Thymus (tissue), 11 donors: ENCODE results near the gene RAD51B. TPM values are rescaled to one million over a fixed set of nuclear protein-coding genes. Genes with fewer than 3 reads are reported as not detected.

Experiments used
- DNase-seq, 9 donors: peaks; one replicate each; pipeline ENCODE4 v3.0.0-alpha.2; 2013; ENCODE audit warnings: low spot score in 9 of 9, low read depth in 6 of 9, missing footprints in 1 of 9
- H3K27ac ChIP-seq, 2 donors: one replicate each; pipeline ENCODE4 v1.5.1; 2013; ENCODE audit warnings: control low read depth in 1 of 2, low read depth in 1 of 2, low read length in 1 of 2, mild to moderate bottlenecking in 1 of 2, moderate library complexity in 1 of 2
- H3K27me3 ChIP-seq, 2 donors: one replicate each; pipeline ENCODE4 v1.5.1; 2013; ENCODE audit warnings: low read length in 1 of 2; ENCODE audit not compliant: control insufficient read depth in 2 of 2, insufficient read depth in 1 of 2
- H3K36me3 ChIP-seq, 2 donors: one replicate each; pipeline ENCODE4 v1.5.1; 2013; ENCODE audit warnings: low read length in 1 of 2, mild to moderate bottlenecking in 1 of 2, moderate library complexity in 1 of 2; ENCODE audit not compliant: control insufficient read depth in 2 of 2, insufficient read depth in 2 of 2
- H3K4me1 ChIP-seq, 2 donors: one replicate each; pipeline ENCODE4 v1.5.1; 2013; ENCODE audit warnings: low read length in 2 of 2; ENCODE audit not compliant: control insufficient read depth in 2 of 2, insufficient read depth in 2 of 2
- H3K4me3 ChIP-seq, 2 donors: one replicate each; pipeline ENCODE4 v1.5.1; 2013; ENCODE audit warnings: low read length in 2 of 2, control low read depth in 1 of 2, mild to moderate bottlenecking in 1 of 2
- H3K9me3 ChIP-seq, 2 donors: one replicate each; pipeline ENCODE4 v1.5.1; 2013; ENCODE audit warnings: low read length in 1 of 2, mild to moderate bottlenecking in 1 of 2; ENCODE audit not compliant: control insufficient read depth in 2 of 2, insufficient read depth in 1 of 2
- WGBS: extraction: QIAGEN DNeasy Blood & Tissue Kit; methylation state at CpG from one replicate; pipeline ENCODE4 v1.1.7; 2013; 5-methylcytosine and 5-hydroxymethylcytosine counted together
- polyA plus RNA-seq: library from polyadenylated mRNA; stranded (reverse); fragments of 200-250 nt; gene quantifications from one replicate; pipeline ENCODE4 v1.2.3, GENCODE V29; 2013
- total RNA-seq: library from RNA; stranded (reverse); fragments of 120-200 nt; gene quantifications from one replicate; pipeline ENCODE4 v1.2.4, GENCODE V29; 2013
- donor health status: healthy.

The RAD51B gene
- total and polyA plus RNA-seq, 2 donors: 7.8 to 17.8 TPM

DNA sequence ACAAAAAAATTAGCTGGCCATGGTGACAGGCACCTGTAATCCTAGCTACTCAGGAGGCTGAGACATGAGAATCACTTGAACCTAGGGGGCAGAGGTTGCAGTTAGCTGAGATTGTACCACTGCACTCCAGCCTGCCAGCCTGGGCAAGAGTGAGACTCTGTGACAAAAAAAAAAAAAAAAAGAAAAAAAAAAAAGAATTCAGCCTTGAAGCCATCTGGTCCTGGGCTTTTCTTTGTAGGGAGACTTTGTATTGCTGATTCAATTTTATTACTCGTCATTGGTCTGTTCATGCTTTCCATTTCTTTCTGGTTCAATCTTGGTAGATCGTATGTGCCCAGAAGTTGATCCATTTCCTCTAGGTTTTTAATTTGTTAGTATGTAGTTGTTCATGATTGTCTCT is 243.1 kb downstream of the RAD51B start:
- H3K4me1 ChIP-seq: no peaks in the 10 kb centered on the region
- WGBS: over 99% methylated on average over 2 of the region's 2 CpGs
- H3K9me3 ChIP-seq: peaks cover 0 to 7% of the 10 kb centered on the region in 2 donors
- no peak overlapping the region for H3K27ac ChIP-seq
- no peaks in the 10 kb centered on the region for H3K27me3 ChIP-seq
- no peak overlapping the region for H3K4me3 ChIP-seq
- no peaks in the 10 kb centered on the region for H3K36me3 ChIP-seq
- no peak for DNase-seq

- Histone ChIP-seq H3K27ac (no peak overlapping the region), H3K27me3 (no peaks in the 10 kb centered on the region), H3K4me3 (no peak overlapping the region), H3K4me1 (no peaks in the 10 kb centered on the region), H3K36me3 (no peaks in the 10 kb centered on the region), H3K9me3 (peaks cover 0 to 7% of the 10 kb centered on the region in 2 donors)
- over 99% methylated on average over 3 of the region's 3 CpGs for WGBS
- no peak for DNase-seq
Observed at GRCh38 chr14:68065322-68065721, 245.7 kb downstream of the RAD51B start.

GRCh38 chr14:68074765-68075381 is 255.3 kb downstream of the RAD51B start:
- no peak for DNase-seq
- Histone ChIP-seq H3K27ac (no peak overlapping the region), H3K36me3 (no peaks in the 10 kb centered on the region), H3K4me3 (no peak overlapping the region), H3K4me1 (peaks cover 0 to 5% of the 10 kb centered on the region in 2 donors), H3K9me3 (peaks cover 1 to 7% of the 10 kb centered on the region in 2 donors), H3K27me3 (no peaks in the 10 kb centered on the region)
- 99% methylated on average over 3 of the region's 3 CpGs for WGBS

DNA sequence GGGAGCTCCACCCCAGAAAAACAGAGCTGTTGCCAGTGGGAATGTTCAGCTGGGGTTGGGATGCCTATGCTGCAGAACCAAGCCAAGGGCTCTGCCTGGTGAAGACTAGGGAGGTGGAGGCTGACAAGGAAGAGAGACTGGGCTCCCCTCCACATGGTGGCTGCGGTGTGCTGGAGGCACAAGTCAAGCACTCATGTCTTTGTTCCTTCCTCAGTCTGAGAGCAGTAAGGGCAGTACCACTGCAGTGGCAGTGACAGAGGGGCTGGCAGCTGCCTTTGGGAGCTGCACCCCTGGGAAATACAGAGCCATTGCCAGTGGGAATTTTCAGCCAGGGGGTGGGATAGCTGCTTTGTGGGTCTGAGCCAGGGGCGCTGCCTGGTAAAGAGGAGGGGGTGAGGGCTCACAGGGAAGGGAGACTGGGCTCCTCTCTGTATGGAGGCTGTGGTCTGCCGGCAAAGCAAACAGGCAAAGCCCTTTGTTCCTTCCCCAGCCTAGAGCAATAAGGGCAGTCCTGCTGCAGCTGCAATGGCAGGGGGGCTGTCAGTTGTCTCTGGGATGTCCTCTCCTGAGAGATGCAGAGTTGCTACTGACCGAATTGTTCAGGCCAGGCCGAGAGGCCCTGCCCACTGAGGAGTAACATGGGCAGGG is 255.9 kb downstream of the RAD51B start:
- Histone ChIP-seq H3K27me3 (no peaks in the 10 kb centered on the region), H3K27ac (no peak overlapping the region), H3K4me1 (peaks cover 0 to 5% of the 10 kb centered on the region in 2 donors), H3K36me3 (no peaks in the 10 kb centered on the region), H3K4me3 (no peak overlapping the region), H3K9me3 (peaks cover 1 to 7% of the 10 kb centered on the region in 2 donors)
- no peak for DNase-seq
- 97% methylated on average over 5 of the region's 5 CpGs for WGBS

DNA sequence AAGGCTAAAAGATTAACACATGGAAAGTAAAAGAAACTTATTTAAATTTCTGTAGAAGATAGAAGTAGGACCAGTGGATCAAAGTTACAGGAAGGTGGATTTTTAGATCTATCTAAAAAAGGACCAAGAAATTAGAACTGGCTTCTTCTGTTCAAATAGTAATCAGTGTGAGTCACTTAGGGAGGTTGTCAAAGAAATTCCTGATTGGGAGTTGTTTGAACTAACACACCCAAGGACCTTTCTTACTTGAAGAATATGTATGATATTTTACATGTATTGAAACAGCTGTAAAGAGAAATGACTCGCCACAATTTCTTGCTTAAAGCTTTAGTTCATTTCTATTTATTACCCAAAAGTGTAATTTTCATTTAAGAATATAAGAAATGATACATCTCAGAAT is 256.9 kb downstream of the RAD51B start:
- WGBS: 99% methylated on average over 1 of the region's 1 CpG
- no peak for DNase-seq
- H3K36me3 ChIP-seq: no peaks in the 10 kb centered on the region
- no peaks in the 10 kb centered on the region for H3K27me3 ChIP-seq
- H3K27ac ChIP-seq: no peak overlapping the region
- peaks cover 1 to 7% of the 10 kb centered on the region in 2 donors for H3K9me3 ChIP-seq
- peaks cover 0 to 5% of the 10 kb centered on the region in 2 donors for H3K4me1 ChIP-seq
- H3K4me3 ChIP-seq: no peak overlapping the region

DNA sequence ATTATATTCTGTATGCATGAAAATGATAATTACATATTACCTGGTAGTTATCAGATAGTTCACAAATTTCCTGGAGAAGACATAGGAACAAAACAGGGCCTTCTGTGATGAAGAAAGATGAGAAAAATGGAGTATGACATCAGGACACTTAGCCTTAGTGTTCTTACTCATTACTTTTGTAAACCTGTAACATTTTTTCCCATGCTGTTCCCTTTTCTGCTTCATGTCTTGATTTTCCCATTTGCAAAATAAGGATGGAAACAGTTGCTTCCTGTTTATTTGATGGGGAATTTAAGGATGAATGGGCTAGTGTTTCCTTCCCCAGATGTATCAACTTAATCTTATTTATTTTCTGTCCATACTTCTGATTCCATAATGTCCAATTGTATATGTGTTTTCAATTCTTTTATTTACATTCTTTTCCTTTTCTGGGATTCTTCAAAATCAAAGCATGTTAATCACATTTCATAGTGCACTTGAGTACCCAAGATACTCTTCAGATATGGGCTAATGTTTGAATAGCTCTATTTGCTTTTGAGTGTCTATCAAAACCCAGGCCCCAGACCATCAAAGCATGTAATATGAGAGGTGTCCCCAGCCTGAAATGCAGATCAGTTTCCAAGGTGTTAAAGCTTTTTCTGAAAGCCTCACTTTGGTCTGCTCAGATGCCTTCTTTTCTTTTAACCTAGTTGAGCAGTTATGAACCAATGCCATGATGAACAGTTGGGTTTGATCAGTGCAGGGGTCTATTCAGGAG is 260.5 kb downstream of the RAD51B start:
- peaks cover 0 to 5% of the 10 kb centered on the region in 2 donors for H3K4me1 ChIP-seq
- DNase-seq: no peak
- H3K9me3 ChIP-seq: no peaks in the 10 kb centered on the region
- no peak overlapping the region for H3K4me3 ChIP-seq
- H3K27ac ChIP-seq: no peak overlapping the region
- H3K27me3 ChIP-seq: no peaks in the 10 kb centered on the region
- H3K36me3 ChIP-seq: no peaks in the 10 kb centered on the region

DNA sequence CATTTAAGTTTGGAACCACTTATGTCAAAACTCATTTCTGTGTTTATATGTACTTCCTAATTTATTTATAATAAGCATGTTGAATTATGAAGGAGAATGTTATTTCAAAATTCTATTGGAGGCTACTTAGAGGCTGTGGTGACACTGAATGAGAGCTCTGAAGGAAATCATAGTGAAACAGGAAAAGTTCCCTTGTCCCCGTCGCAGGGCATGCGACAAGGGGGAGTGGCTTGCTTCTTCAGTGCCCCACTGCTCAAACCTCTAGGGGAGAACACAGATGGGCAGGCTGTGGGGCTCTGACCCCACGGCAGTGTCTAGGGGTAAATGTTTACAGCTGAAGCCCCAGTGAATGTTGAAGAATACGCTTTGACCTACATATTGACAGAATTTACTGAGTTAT is 261.9 kb downstream of the RAD51B start:
- no peak overlapping the region for H3K4me3 ChIP-seq
- no peaks in the 10 kb centered on the region for H3K9me3 ChIP-seq
- no peak overlapping the region for H3K27ac ChIP-seq
- H3K4me1 ChIP-seq: no peaks in the 10 kb centered on the region
- no peaks in the 10 kb centered on the region for H3K36me3 ChIP-seq
- peak in 1 of 9 donors; percentile 43 for DNase-seq
- 65% methylated on average over 5 of the region's 5 CpGs for WGBS
- H3K27me3 ChIP-seq: no peaks in the 10 kb centered on the region

- Histone ChIP-seq H3K27ac (no peak overlapping the region), H3K4me1 (no peaks in the 10 kb centered on the region), H3K4me3 (no peak overlapping the region), H3K27me3 (no peaks in the 10 kb centered on the region), H3K36me3 (no peaks in the 10 kb centered on the region), H3K9me3 (no peaks in the 10 kb centered on the region)
- 82% methylated on average over 3 of the region's 3 CpGs for WGBS
- DNase-seq: no peak
Observed at GRCh38 chr14:68082698-68083291, 263.2 kb downstream of the RAD51B start.

- H3K4me3 ChIP-seq: no peak overlapping the region
- no peaks in the 10 kb centered on the region for H3K9me3 ChIP-seq
Observed at GRCh38 chr14:68084256-68084655, 264.7 kb downstream of the RAD51B start.

More at GRCh38 chr14:68084256-68084655, 264.7 kb downstream of the RAD51B start:
- no peak overlapping the region for H3K27ac ChIP-seq
- H3K27me3 ChIP-seq: no peaks in the 10 kb centered on the region
- peaks cover 1 to 8% of the 10 kb centered on the region in 2 donors for H3K4me1 ChIP-seq
- H3K36me3 ChIP-seq: no peaks in the 10 kb centered on the region
- peak in 3 of 9 donors; percentile 23 to 45 (median 28) for DNase-seq
